HL-60 (cell line): Measurements from ENCODE around the gene TFF2.

ENCODE experiments used
- CTCF ChIP-seq: IDR thresholded peaks from one replicate; pipeline ENCODE4 v1.5.1; 2011; ENCODE audit warnings: low read length, control low read depth, inconsistent platforms; ENCODE audit not compliant: insufficient read depth
- GABPA ChIP-seq: IDR thresholded peaks from 2 replicates; pipeline ENCODE4 v1.6.1; 2012; ENCODE audit warnings: low read depth
- POLR2AphosphoS5 ChIP-seq: IDR thresholded peaks from 2 replicates; pipeline ENCODE4 v1.6.1; 2012; ENCODE audit warnings: low read depth
- REST ChIP-seq: IDR thresholded peaks from 2 replicates; pipeline ENCODE4 v1.6.1; 2012; ENCODE audit warnings: low read depth; ENCODE audit not compliant: insufficient replicate concordance
- SPI1 ChIP-seq: IDR thresholded peaks from 2 replicates; pipeline ENCODE4 v1.6.1; 2012; ENCODE audit warnings: low read depth, mild to moderate bottlenecking, borderline replicate concordance

GRCh38 chr21:42356650-42357049, 5.9 kb upstream of the TFF2 start:
- TF ChIP-seq REST (no peak), CTCF (no peak), GABPA (no peak), POLR2AphosphoS5 (no peak), SPI1 (no peak)
